ENCODE measurements around the gene ALOX5. TPM values are rescaled to one million over a fixed set of nuclear protein-coding genes. Genes with fewer than 3 reads are reported as not detected.

Gene ALOX5
- total RNA-seq, 1 experiment from 2014 or later = 6.1 TPM

DNA sequence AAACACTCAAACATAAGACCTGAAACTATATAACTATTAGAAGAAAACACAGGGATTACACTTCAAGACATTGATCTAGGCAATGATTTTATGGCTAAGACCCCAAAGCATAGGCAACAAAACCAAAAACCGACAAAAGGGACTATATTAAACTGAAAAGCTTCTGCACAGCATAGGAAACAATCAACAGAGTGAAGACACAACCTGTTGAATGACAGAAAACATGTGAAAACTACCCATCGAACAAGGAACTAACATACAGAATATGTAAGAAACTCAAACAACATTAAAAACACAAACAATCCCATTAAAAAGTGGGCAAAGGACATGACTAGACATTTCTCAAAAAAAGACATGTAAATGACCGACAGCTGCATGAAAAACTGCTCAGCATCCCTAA is 109.0 kb downstream of the ALOX5 start:
- no peaks in the 10 kb centered on the region for H3K79me2 ChIP-seq (ENCODE audit: insufficient read depth, low read length)
- no peak overlapping the region for H3K4me3 ChIP-seq (replicated peaks in 1 of 2; ENCODE audit: low read depth in 1 of 2, low read length in 2 of 2)
- TF ChIP-seq CBX3 (IDR thresholded peaks at IDR 0.05; ENCODE audit: low read depth) (no peak), ZNF274 (IDR thresholded peaks at IDR 0.05; ENCODE audit: low read depth, low read length) (no peak), SIN3A (IDR thresholded peaks at IDR 0.05; ENCODE audit: low read depth) (no peak), EZH2 (IDR thresholded peaks at IDR 0.05) (no peak), ZFX (IDR thresholded peaks at IDR 0.05) (no peak), JUND (IDR thresholded peaks at IDR 0.05) (no peak), CEBPB (IDR thresholded peaks at IDR 0.05; ENCODE audit: low read depth) (no peak)
- H3K9me3 ChIP-seq (ENCODE audit: control insufficient read depth in 1 of 2, insufficient read depth in 1 of 2, low read depth in 1 of 2, low read length in 2 of 2) = no peaks in the 10 kb centered on the region
- ATAC-seq = no peak
- H3K9ac ChIP-seq (ENCODE audit: low read length) = no peak overlapping the region
- H3K27me3 ChIP-seq (ENCODE audit: insufficient read depth, low read length) = no peaks in the 10 kb centered on the region
- CTCF ChIA-PET = no interaction called here
- no peaks in the 10 kb centered on the region for H3K4me1 ChIP-seq (ENCODE audit: control insufficient read depth in 1 of 2, insufficient read depth in 2 of 2, low read length in 2 of 2)
- H3K9me2 ChIP-seq (ENCODE audit: insufficient read depth) = no peaks in the 10 kb centered on the region
- no peak overlapping the region for H3K27ac ChIP-seq (ENCODE audit: low read depth, low read length)
- BruUV-seq (replicated peaks) = no TSS peak
- no peak overlapping the region for H3K4me2 ChIP-seq (ENCODE audit: low read length)
- no peaks in the 10 kb centered on the region for H4K20me1 ChIP-seq (ENCODE audit: insufficient read depth)
- no peaks in the 10 kb centered on the region for H3K36me3 ChIP-seq (ENCODE audit: control insufficient read depth in 1 of 2, insufficient read depth in 2 of 2, low read length in 2 of 2)
- no peak for DNase-seq (ENCODE audit: low read depth, low spot score)
- no peak overlapping the region for H2AFZ ChIP-seq (ENCODE audit: low read depth, low read length, poor library complexity, severe bottlenecking)
- POLR2A ChIA-PET = no interaction called here
- RAD21 ChIA-PET (ENCODE audit: low non-redundant PET in 1 of 2, low total read pairs in 2 of 2, uncharacterized antibody in 2 of 2, unreplicated experiment in 2 of 2) = no interaction called here
- intact Hi-C loops (cut with micrococcal nuclease) = no loop called here

DNA sequence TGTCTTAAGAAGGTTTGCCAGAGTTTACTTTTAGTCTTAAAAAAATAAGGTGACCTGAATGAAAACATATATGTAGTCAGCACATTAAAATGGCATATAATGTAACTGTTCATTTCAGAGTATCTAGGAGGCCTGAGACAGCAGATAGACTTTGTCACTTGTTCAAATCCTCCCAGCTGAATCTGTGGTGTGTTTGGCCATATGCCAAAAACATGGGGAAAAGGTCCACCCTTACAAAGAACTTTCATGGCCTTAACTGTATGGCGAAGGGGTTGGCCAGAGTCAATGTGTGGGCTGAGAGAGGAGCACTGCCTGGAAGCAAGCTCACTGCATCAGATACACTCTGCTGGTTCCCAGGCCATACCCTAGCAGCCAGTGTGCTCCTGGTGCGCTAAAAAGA is 113.7 kb downstream of the ALOX5 start:
- DNase-seq (ENCODE audit: low read depth, low spot score) = no peak
- ATAC-seq = no peak
- no peaks in the 10 kb centered on the region for H3K27me3 ChIP-seq (ENCODE audit: insufficient read depth, low read length)
- POLR2A ChIA-PET = no interaction called here
- CTCF ChIA-PET = no interaction called here
- H3K27ac ChIP-seq (ENCODE audit: low read depth, low read length) = no peak overlapping the region
- no peaks in the 10 kb centered on the region for H4K20me1 ChIP-seq (ENCODE audit: insufficient read depth)
- H3K9me3 ChIP-seq (ENCODE audit: control insufficient read depth in 1 of 2, insufficient read depth in 1 of 2, low read depth in 1 of 2, low read length in 2 of 2) = no peaks in the 10 kb centered on the region
- no TSS peak for BruUV-seq (replicated peaks)
- H3K4me2 ChIP-seq (ENCODE audit: low read length) = no peak overlapping the region
- H3K9ac ChIP-seq (ENCODE audit: low read length) = no peak overlapping the region
- H3K4me1 ChIP-seq (ENCODE audit: control insufficient read depth in 1 of 2, insufficient read depth in 2 of 2, low read length in 2 of 2) = no peaks in the 10 kb centered on the region
- no peaks in the 10 kb centered on the region for H3K9me2 ChIP-seq (ENCODE audit: insufficient read depth)
- no peak overlapping the region for H3K4me3 ChIP-seq (replicated peaks in 1 of 2; ENCODE audit: low read depth in 1 of 2, low read length in 2 of 2)
- intact Hi-C loops (cut with micrococcal nuclease) = no loop called here
- H3K79me2 ChIP-seq (ENCODE audit: insufficient read depth, low read length) = no peaks in the 10 kb centered on the region
- RAD21 ChIA-PET (ENCODE audit: low non-redundant PET in 1 of 2, low total read pairs in 2 of 2, uncharacterized antibody in 2 of 2, unreplicated experiment in 2 of 2) = no interaction called here
- H3K36me3 ChIP-seq (ENCODE audit: control insufficient read depth in 1 of 2, insufficient read depth in 2 of 2, low read length in 2 of 2) = no peaks in the 10 kb centered on the region
- H2AFZ ChIP-seq (ENCODE audit: low read depth, low read length, poor library complexity, severe bottlenecking) = no peak overlapping the region
- TF ChIP-seq CTCF (IDR thresholded peaks at IDR 0.05 in 2 of 3, conservative IDR thresholded peaks at IDR 0.05 in 1 of 3; ENCODE audit: borderline replicate concordance in 1 of 3, insufficient read depth in 1 of 3, low read depth in 2 of 3, low read length in 2 of 3) = no peak
- TF ChIP-seq, protein P1, sequence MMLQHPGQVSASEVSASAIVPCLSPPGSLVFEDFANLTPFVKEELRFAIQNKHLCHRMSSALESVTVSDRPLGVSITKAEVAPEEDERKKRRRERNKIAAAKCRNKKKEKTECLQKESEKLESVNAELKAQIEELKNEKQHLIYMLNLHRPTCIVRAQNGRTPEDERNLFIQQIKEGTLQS (IDR thresholded peaks at IDR 0.05) = no peak
- TF ChIP-seq, protein P2, sequence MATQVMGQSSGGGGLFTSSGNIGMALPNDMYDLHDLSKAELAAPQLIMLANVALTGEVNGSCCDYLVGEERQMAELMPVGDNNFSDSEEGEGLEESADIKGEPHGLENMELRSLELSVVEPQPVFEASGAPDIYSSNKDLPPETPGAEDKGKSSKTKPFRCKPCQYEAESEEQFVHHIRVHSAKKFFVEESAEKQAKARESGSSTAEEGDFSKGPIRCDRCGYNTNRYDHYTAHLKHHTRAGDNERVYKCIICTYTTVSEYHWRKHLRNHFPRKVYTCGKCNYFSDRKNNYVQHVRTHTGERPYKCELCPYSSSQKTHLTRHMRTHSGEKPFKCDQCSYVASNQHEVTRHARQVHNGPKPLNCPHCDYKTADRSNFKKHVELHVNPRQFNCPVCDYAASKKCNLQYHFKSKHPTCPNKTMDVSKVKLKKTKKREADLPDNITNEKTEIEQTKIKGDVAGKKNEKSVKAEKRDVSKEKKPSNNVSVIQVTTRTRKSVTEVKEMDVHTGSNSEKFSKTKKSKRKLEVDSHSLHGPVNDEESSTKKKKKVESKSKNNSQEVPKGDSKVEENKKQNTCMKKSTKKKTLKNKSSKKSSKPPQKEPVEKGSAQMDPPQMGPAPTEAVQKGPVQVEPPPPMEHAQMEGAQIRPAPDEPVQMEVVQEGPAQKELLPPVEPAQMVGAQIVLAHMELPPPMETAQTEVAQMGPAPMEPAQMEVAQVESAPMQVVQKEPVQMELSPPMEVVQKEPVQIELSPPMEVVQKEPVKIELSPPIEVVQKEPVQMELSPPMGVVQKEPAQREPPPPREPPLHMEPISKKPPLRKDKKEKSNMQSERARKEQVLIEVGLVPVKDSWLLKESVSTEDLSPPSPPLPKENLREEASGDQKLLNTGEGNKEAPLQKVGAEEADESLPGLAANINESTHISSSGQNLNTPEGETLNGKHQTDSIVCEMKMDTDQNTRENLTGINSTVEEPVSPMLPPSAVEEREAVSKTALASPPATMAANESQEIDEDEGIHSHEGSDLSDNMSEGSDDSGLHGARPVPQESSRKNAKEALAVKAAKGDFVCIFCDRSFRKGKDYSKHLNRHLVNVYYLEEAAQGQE (IDR thresholded peaks at IDR 0.05; ENCODE audit: low read depth) = no peak
- TF ChIP-seq TCF7L2 (IDR thresholded peaks at IDR 0.05; ENCODE audit: borderline replicate concordance, extremely low read depth, insufficient read depth, insufficient read length) = no peak
- no peak for TF ChIP-seq CBX3 (IDR thresholded peaks at IDR 0.05; ENCODE audit: low read depth)
- TF ChIP-seq, protein P3, sequence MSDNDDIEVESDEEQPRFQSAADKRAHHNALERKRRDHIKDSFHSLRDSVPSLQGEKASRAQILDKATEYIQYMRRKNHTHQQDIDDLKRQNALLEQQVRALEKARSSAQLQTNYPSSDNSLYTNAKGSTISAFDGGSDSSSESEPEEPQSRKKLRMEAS (IDR thresholded peaks at IDR 0.05) = no peak
- no peak for TF ChIP-seq SRF (IDR thresholded peaks at IDR 0.05; ENCODE audit: low read depth)
- TF ChIP-seq ZFX (IDR thresholded peaks at IDR 0.05) = no peak
- TF ChIP-seq POLR2AphosphoS5 (IDR thresholded peaks at IDR 0.05; ENCODE audit: low read depth, low read length) = no peak
- no peak for TF ChIP-seq ELF1 (IDR thresholded peaks at IDR 0.05; ENCODE audit: borderline replicate concordance, low read depth)
- TF ChIP-seq CEBPB (IDR thresholded peaks at IDR 0.05; ENCODE audit: low read depth) = no peak
- TF ChIP-seq SP1 (IDR thresholded peaks at IDR 0.05; ENCODE audit: low read depth) = no peak
- TF ChIP-seq JUND (IDR thresholded peaks at IDR 0.05) = no peak

Data from HCT116 (cell line).